BLaER1 treated with 17β-estradiol and CSF1 and Interleukin-3, amounts not matched to agents 10 nM and 100 nM (cell line): Measurements from ENCODE around the gene METAP1D.
"Not testable (repeated sequence)": the region's sequence is repeated elsewhere in the genome, so short reads cannot be mapped to it uniquely, and the experiment has no call there.

Source experiments
- H3K27ac ChIP-seq, 11 experiments: shearing (Covaris generic); formaldehyde crosslinking; 2 replicates each; pipeline ENCODE4 v1.8.1; 2022
- H3K27me3 ChIP-seq, 11 experiments: shearing (Covaris generic); formaldehyde crosslinking; 2 replicates each; pipeline ENCODE4 v1.8.1; 2022
- H3K36me3 ChIP-seq, 11 experiments: shearing (Covaris generic); formaldehyde crosslinking; 2 replicates each; pipeline ENCODE4 v1.8.1; 2022
- H3K4me1 ChIP-seq, 10 experiments: shearing (Covaris generic); formaldehyde crosslinking; 2 replicates each; pipeline ENCODE4 v1.8.1; 2022
- H3K4me2 ChIP-seq, 11 experiments: shearing (Covaris generic); formaldehyde crosslinking; 2 replicates each; pipeline ENCODE4 v1.8.1; 2022
- H3K4me3 ChIP-seq, 10 experiments: shearing (Covaris generic); formaldehyde crosslinking; 2 replicates each; pipeline ENCODE4 v1.8.1; 2022
- H3K9ac ChIP-seq, 11 experiments: shearing (Covaris generic); formaldehyde crosslinking; 2 replicates each; pipeline ENCODE4 v1.8.1; 2022
- H3K9me3 ChIP-seq, 11 experiments: shearing (Covaris generic); formaldehyde crosslinking; replicated peaks in 1 of 11; 2 replicates each; pipeline ENCODE4 v1.8.1; 2022
- H4K20me1 ChIP-seq, 11 experiments: shearing (Covaris generic); formaldehyde crosslinking; 2 replicates each; pipeline ENCODE4 v1.8.1; 2022
- Cebpa-rat ChIP-seq, 11 experiments: shearing (Covaris generic); IDR thresholded peaks; 2 replicates each; pipeline ENCODE4 v1.8.1; 2022

The METAP1D gene

DNA sequence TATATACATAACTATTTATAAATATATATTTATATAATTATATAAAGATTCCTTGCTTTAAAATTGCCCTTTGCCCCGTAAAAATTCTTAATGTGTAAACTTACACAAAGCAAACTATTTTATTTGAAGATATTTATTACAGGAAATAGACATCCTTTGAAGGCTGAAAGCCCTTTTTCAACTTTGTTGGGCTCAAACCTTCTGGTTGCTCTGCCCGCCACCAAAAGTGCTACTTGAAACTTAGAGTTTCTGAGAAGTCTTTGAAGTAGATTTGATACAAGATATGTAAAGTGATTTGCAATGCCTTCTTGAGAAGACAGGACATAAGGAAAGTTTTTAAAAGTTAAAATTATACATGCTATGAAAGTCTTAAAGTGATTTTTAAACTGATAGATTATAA lies 36.6 kb upstream of the METAP1D start:
- Histone ChIP-seq H3K36me3 (peaks cover 25 to 72% (median 40%) of the 10 kb centered on the region in 11 experiments), H3K4me1 (peaks cover 0 to 19% (median 5%) of the 10 kb centered on the region in 10 experiments; a peak in 11 of 20 replicates), H3K27me3 (no peaks in the 10 kb centered on the region), H3K9ac (no peak overlapping the region), H3K4me3 (no peak overlapping the region), H4K20me1 (peaks cover 0 to 15% (median 0%) of the 10 kb centered on the region in 11 experiments; a peak in 6 of 22 replicates), H3K4me2 (no peak overlapping the region), H3K27ac (no peak overlapping the region), H3K9me3 (no peaks in the 10 kb centered on the region)
- no peak for TF ChIP-seq Cebpa-rat (IDR thresholded peaks at IDR 0.05)

DNA sequence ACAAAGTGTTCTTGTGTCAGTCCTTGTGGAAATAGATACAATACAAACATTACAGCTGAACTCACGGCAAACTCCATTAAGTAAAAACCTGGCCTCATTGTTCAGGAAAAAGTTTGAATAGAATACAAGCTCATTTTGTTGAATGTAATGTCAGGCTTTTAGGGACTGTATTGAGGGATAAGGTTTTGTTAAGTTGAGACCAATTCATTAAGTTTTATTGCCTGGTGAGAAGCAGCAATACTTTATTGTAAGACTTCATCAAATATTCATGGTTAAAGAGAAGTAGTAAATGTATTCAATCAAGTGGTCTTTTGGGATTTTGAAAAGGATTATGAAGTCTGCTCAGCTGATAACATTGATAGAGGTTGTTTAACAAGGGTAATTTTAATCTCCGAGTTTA lies 35.4 kb upstream of the METAP1D start:
- TF ChIP-seq Cebpa-rat (IDR thresholded peaks at IDR 0.05): no peak
- H3K9me3 ChIP-seq: no peaks in the 10 kb centered on the region
- no peak overlapping the region for H3K4me3 ChIP-seq
- H3K4me1 ChIP-seq: peaks cover 0 to 8% (median 0%) of the 10 kb centered on the region in 10 experiments; a peak in 6 of 20 replicates
- H3K27ac ChIP-seq: no peak overlapping the region
- peaks cover 34 to 74% (median 47%) of the 10 kb centered on the region in 11 experiments for H3K36me3 ChIP-seq
- H3K9ac ChIP-seq: no peak overlapping the region
- H4K20me1 ChIP-seq: peaks cover 0 to 14% (median 0%) of the 10 kb centered on the region in 11 experiments; a peak in 5 of 22 replicates
- H3K4me2 ChIP-seq: no peak overlapping the region
- no peaks in the 10 kb centered on the region for H3K27me3 ChIP-seq

DNA sequence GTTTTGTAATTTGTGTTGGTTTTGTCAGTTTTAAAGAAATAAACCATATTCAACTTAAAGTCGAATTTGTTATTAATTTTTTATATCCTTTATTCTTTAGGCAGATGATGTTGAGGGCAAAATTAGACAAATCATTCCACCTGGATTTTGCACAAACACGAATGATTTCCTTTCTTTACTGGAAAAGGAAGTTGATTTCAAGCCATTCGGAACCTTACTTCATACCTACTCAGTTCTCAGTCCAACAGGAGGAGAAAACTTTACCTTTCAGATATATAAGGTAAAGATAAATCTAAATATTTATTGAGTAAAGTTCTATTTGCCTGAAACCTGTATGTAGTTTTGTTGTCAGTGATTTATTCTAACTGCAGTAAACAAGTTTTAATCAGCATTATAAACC lies 34.5 kb upstream of the METAP1D start:
- Histone ChIP-seq H3K9me3 (no peaks in the 10 kb centered on the region), H3K9ac (no peak overlapping the region), H3K4me1 (no peaks in the 10 kb centered on the region), H3K27me3 (no peaks in the 10 kb centered on the region), H3K27ac (no peak overlapping the region), H4K20me1 (peaks cover 0 to 14% (median 0%) of the 10 kb centered on the region in 11 experiments; a peak in 4 of 22 replicates), H3K4me3 (no peak overlapping the region), H3K36me3 (peaks cover 34 to 78% (median 51%) of the 10 kb centered on the region in 11 experiments), H3K4me2 (no peak overlapping the region)
- no peak for TF ChIP-seq Cebpa-rat (IDR thresholded peaks at IDR 0.05)

DNA sequence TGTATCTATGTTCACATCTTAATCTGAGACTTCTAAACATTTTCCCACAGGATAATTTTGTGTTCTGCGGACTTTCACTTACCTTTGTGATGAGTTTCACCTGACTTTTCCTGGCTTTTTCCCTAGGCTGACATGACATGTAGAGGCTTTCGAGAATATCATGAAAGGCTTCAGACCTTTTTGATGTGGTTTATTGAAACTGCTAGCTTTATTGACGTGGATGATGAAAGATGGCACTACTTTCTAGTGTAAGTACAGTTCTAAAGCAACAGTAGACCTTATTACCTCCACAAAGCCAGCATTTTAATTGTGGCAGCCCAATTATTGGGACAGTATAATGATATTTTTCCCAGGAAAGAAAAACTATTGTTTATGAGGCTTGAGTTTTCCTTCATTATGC lies 34.1 kb upstream of the METAP1D start:
- Histone ChIP-seq H3K9ac (no peak overlapping the region), H4K20me1 (peaks cover 0 to 14% (median 0%) of the 10 kb centered on the region in 11 experiments; a peak in 4 of 22 replicates), H3K27me3 (no peaks in the 10 kb centered on the region), H3K4me1 (no peaks in the 10 kb centered on the region), H3K9me3 (no peaks in the 10 kb centered on the region), H3K27ac (no peak overlapping the region), H3K36me3 (peaks cover 36 to 79% (median 54%) of the 10 kb centered on the region in 11 experiments), H3K4me3 (no peak overlapping the region), H3K4me2 (no peak overlapping the region)
- no peak for TF ChIP-seq Cebpa-rat (IDR thresholded peaks at IDR 0.05)

DNA sequence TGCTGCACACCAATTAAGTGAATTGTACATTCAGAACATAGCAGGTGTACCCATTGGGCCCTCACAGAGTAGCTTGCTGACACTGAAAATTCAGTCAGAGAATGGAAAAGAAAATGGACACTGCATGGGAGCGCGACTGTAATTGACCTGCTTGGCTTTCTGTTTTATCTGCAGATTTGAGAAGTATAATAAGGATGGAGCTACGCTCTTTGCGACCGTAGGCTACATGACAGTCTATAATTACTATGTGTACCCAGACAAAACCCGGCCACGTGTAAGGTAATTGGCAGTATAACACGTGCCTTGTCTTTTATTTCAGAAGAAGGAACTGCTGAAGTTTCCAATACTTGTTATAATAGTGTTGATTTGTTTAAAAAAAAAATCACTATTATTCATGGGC lies 33.5 kb upstream of the METAP1D start:
- peaks cover 42 to 80% (median 56%) of the 10 kb centered on the region in 11 experiments for H3K36me3 ChIP-seq
- H3K4me3 ChIP-seq: no peak overlapping the region
- H3K4me1 ChIP-seq: no peaks in the 10 kb centered on the region
- H3K27ac ChIP-seq: no peak overlapping the region
- no peak overlapping the region for H3K4me2 ChIP-seq
- H3K9ac ChIP-seq: no peak overlapping the region
- TF ChIP-seq Cebpa-rat (IDR thresholded peaks at IDR 0.05): no peak
- H3K9me3 ChIP-seq: no peaks in the 10 kb centered on the region
- no peaks in the 10 kb centered on the region for H3K27me3 ChIP-seq
- H4K20me1 ChIP-seq: peaks cover 0 to 14% (median 0%) of the 10 kb centered on the region in 11 experiments; a peak in 4 of 22 replicates

DNA sequence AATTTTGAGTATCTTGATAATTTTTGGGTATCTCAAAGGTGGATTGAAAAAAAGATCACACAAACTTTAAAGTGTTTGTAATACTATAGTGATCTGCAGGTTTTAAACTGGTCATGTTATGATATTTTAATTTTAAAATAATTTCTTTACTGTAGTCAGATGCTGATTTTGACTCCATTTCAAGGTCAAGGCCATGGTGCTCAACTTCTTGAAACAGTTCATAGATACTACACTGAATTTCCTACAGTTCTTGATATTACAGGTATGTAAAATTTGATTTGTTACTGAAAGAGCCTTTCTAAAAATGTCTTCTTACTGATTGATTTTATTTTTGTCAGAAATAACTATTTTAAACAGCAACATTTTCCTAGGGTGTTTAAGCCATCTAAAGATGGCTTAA lies 33.1 kb upstream of the METAP1D start:
- Histone ChIP-seq H3K9me3 (no peaks in the 10 kb centered on the region), H3K4me2 (no peak overlapping the region), H3K36me3 (peaks cover 46 to 82% (median 60%) of the 10 kb centered on the region in 11 experiments), H3K4me1 (no peaks in the 10 kb centered on the region), H4K20me1 (peaks cover 0 to 14% (median 0%) of the 10 kb centered on the region in 11 experiments; a peak in 5 of 22 replicates), H3K27ac (no peak overlapping the region), H3K4me3 (no peak overlapping the region), H3K9ac (no peak overlapping the region), H3K27me3 (no peaks in the 10 kb centered on the region)
- TF ChIP-seq Cebpa-rat (IDR thresholded peaks at IDR 0.05): no peak

DNA sequence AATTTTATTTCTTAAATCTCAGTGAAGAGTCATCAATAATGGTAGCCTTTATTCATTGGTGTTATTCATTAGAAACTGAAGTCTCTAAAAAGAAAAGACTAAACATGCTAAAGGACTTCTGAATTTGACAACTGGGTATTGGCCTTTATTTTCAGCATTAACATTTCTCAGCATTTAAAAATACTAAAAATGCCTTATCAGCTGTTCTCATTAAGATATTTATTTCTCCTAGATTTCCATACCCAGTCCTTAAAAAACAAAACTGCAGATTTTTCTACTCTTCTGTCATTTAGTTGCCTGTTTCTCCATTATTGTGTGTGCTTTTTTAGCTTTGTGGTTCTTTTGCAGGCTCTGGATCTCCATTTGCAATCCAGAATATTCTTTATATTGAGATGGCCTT lies 31.2 kb upstream of the METAP1D start:
- TF ChIP-seq Cebpa-rat (IDR thresholded peaks at IDR 0.05): no peak
- H3K27me3 ChIP-seq: no peaks in the 10 kb centered on the region
- H3K9ac ChIP-seq: no peak overlapping the region
- no peak overlapping the region for H3K4me2 ChIP-seq
- peaks cover 0 to 14% (median 0%) of the 10 kb centered on the region in 11 experiments; a peak in 5 of 22 replicates for H4K20me1 ChIP-seq
- no peaks in the 10 kb centered on the region for H3K4me1 ChIP-seq
- H3K36me3 ChIP-seq: peaks cover 59 to 93% (median 78%) of the 10 kb centered on the region in 11 experiments
- H3K4me3 ChIP-seq: no peak overlapping the region
- no peak overlapping the region for H3K27ac ChIP-seq
- no peaks in the 10 kb centered on the region for H3K9me3 ChIP-seq

DNA sequence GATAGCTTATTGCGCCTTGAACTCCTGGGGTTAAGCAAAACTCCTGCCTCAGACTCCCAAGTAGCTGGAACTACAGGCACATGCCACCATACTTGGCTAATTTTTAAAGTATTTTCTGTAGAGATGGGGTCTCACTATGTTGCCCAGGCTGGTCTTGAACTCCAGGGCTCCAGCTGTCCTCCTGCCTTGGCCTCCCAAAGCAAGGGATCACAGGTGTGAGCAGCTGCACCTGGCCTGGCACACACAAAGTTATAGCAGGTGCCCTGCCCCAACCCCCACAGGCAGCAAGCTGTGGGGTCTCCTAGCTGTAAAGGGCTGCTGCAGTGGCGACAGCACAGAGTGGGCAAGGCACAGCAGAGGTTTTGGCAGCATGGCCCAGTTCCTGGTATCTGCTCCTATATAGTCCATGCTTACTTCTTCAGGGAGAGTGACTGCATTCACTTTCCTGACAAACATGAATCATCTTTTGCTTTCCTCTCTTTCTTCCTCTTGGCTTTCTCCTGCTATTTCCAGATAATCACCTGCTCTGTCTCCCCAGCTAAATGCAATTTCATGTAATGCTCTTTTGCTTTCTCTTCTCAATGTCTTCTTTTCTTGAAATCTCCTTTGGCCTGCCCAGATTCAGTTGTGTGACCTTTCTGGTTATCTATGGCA lies 27.3 kb upstream of the METAP1D start:
- TF ChIP-seq Cebpa-rat (IDR thresholded peaks at IDR 0.05): no peak
- no peaks in the 10 kb centered on the region; a peak in 1 of 22 replicates for H4K20me1 ChIP-seq
- no peaks in the 10 kb centered on the region for H3K9me3 ChIP-seq
- peaks cover 59 to 96% (median 76%) of the 10 kb centered on the region in 11 experiments for H3K36me3 ChIP-seq
- H3K4me1 ChIP-seq: no peaks in the 10 kb centered on the region
- no peak overlapping the region for H3K27ac ChIP-seq
- no peaks in the 10 kb centered on the region for H3K27me3 ChIP-seq
- H3K4me3 ChIP-seq: no peak overlapping the region
- H3K4me2 ChIP-seq: no peak overlapping the region
- no peak overlapping the region for H3K9ac ChIP-seq

DNA sequence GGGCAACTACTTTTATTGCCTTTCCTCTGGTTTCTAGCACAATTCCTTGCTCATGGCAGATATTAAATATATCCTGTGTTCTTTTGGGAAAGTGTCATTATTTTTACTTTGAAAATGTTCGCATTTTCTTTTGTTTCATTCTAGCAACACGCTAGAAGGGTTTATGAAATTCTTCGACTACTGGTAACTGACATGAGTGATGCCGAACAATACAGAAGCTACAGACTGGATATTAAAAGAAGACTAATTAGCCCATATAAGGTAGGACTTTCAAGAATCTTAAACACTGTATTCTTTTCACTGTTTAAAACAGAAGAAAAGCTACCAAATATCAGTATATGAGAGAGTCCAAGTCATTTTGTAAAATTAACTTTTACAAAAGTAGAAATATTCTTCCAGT lies 20.6 kb upstream of the METAP1D start:
- no peaks in the 10 kb centered on the region for H3K9me3 ChIP-seq
- no peaks in the 10 kb centered on the region for H3K27me3 ChIP-seq
- H3K27ac ChIP-seq: no peak overlapping the region
- no peak overlapping the region for H3K4me2 ChIP-seq
- peaks cover 76 to 99% (median 86%) of the 10 kb centered on the region in 11 experiments for H3K36me3 ChIP-seq
- H4K20me1 ChIP-seq: no peaks in the 10 kb centered on the region
- no peak for TF ChIP-seq Cebpa-rat (IDR thresholded peaks at IDR 0.05)
- H3K4me3 ChIP-seq: no peak overlapping the region
- H3K9ac ChIP-seq: no peak overlapping the region
- H3K4me1 ChIP-seq: no peaks in the 10 kb centered on the region

DNA sequence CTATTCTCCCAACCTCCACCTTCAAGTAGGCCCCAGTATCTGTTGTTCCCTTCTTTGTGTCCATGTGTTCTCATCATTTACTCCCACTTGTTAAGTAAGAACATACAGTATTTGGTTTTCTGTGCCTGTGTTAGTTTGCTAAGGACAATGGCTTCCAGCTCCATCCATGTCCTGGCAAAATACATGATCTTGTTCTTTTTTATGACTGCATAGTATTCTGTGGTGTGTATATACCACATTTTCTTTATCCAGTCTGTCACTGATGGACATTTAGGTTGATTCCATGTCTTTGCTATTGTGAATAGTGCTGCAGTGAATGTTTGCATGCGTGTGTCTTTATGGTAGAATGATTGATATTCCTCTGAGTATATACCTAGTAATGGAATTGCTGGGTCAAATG lies 15.8 kb upstream of the METAP1D start:
- not testable (repeated sequence) for H3K27me3 ChIP-seq, H4K20me1 ChIP-seq, H3K9me3 ChIP-seq, H3K4me1 ChIP-seq, H3K27ac ChIP-seq, H3K4me2 ChIP-seq, H3K9ac ChIP-seq, H3K4me3 ChIP-seq
- H3K36me3 ChIP-seq: peaks cover 48 to 82% (median 60%) of the 10 kb centered on the region in 11 experiments
